Right ventricle myocardium superior (tissue), 1 donor: ENCODE data around the gene EFNA5. TPM values are rescaled to one million over a fixed set of nuclear protein-coding genes. Genes with fewer than 3 reads are reported as not detected.
A peak's percentile ranks its signal among the peaks of the same experiment; 100 is the strongest.

Source experiments
- ATAC-seq: fragments of 200-7000 bp; cut with Tn5 transposase; one replicate; pipeline ENCODE4 v1.9.1; 2020; ENCODE audit warnings: mild to moderate bottlenecking; ENCODE audit not compliant: poor library complexity
- DNase-seq: peaks from one replicate; pipeline ENCODE4 v3.0.0-alpha.2; 2020
- intact Hi-C: fragments of 100-400 bp; cut with DNase I; formaldehyde crosslinking; loops from one replicate; pipeline ENCODE4 v1.11.2; 2022
- total RNA-seq: library from RNA; stranded (reverse); fragmentation: NEBNext Ultra II Directional; extraction: Animal tissue kit (Norgen Biotek cat#: 25700); gene quantifications from one replicate; pipeline ENCODE4 v1.2.1, GENCODE V29; 2021
- donor health status: DM: no; HTN: yes; CAD: no; lungs with severe emphysema.

EFNA5 gene
- total RNA-seq, 1 donor from 2014 or later, result 25.7 TPM

GRCh38 chr5:107674655-107675054 is 3.9 kb upstream of the EFNA5 start:
- intact Hi-C loops, result loop anchor here (5.0 to 10.0 kb wide), 2 partner anchors 290 to 572 kb away; no protein-coding TSS in a partner anchor
- DNase-seq, result no peak
- ATAC-seq, result no peak

GRCh38 chr5:107673368-107674136 is 2.8 kb upstream of the EFNA5 start:
- peak; percentile 59 for ATAC-seq
- intact Hi-C loops, result loop anchor here (5.0 to 10.0 kb wide), 2 partner anchors 289 to 571 kb away; no protein-coding TSS in a partner anchor
- peak; percentile 87 for DNase-seq

GRCh38 chr5:107673039-107673367 is 2.3 kb upstream of the EFNA5 start:
- intact Hi-C loops, result loop anchor here (5.0 to 10.0 kb wide), 2 partner anchors 288 to 571 kb away; no protein-coding TSS in a partner anchor
- no peak for DNase-seq
- ATAC-seq, result no peak

GRCh38 chr5:107672211-107673038 is 1.7 kb upstream of the EFNA5 start:
- DNase-seq (peak; percentile 83), ATAC-seq (peak; percentile 77)
- intact Hi-C loops, result loop anchor here (5.0 to 10.0 kb wide), 2 partner anchors 288 to 570 kb away; no protein-coding TSS in a partner anchor

GRCh38 chr5:107671742-107672210 is 1.0 kb upstream of the EFNA5 start:
- ATAC-seq (peak; percentile 1), DNase-seq (no peak)
- intact Hi-C loops, result loop anchor here (5.0 to 10.0 kb wide), 2 partner anchors 287 to 569 kb away; no protein-coding TSS in a partner anchor

GRCh38 chr5:107670087-107670931 is 428 bp downstream of the EFNA5 start:
- ATAC-seq (peak; percentile 3), DNase-seq (peak; percentile 51)
- intact Hi-C loops, result loop anchor here (5.0 to 10.0 kb wide), 2 partner anchors 286 to 568 kb away; no protein-coding TSS in a partner anchor

GRCh38 chr5:107669096-107670031 is 1.4 kb downstream of the EFNA5 start:
- ATAC-seq (peak; percentile 28), DNase-seq (peak; percentile 68)
- intact Hi-C loops, result loop anchor here (5.0 to 10.0 kb wide), 2 partner anchors 285 to 567 kb away; no protein-coding TSS in a partner anchor

GRCh38 chr5:107668154-107669095 is 2.3 kb downstream of the EFNA5 start:
- intact Hi-C loops, result no loop called here
- ATAC-seq (no peak), DNase-seq (no peak)

GRCh38 chr5:107666051-107666655 is 4.6 kb downstream of the EFNA5 start:
- DNase-seq, result no peak
- intact Hi-C loops, result no loop called here
- ATAC-seq, result no peak

- intact Hi-C loops, result no loop called here
- DNase-seq, result no peak
- ATAC-seq, result no peak
Measured at GRCh38 chr5:107665036-107665570, 5.6 kb downstream of the EFNA5 start.

- intact Hi-C loops, result no loop called here
- DNase-seq (no peak), ATAC-seq (no peak)
Measured at GRCh38 chr5:107663697-107664096, 7.0 kb downstream of the EFNA5 start.

- DNase-seq, result no peak
- intact Hi-C loops, result no loop called here
- ATAC-seq, result no peak
Measured at GRCh38 chr5:107661650-107662044, 9.1 kb downstream of the EFNA5 start.

GRCh38 chr5:107661038-107661649 is 9.6 kb downstream of the EFNA5 start:
- DNase-seq (no peak), ATAC-seq (no peak)
- intact Hi-C loops, result no loop called here

- DNase-seq (no peak), ATAC-seq (no peak)
- intact Hi-C loops, result no loop called here
Measured at GRCh38 chr5:107658528-107658927, 12.2 kb downstream of the EFNA5 start.

GRCh38 chr5:107655831-107656230 is 14.9 kb downstream of the EFNA5 start:
- DNase-seq, result no peak
- intact Hi-C loops, result no loop called here
- ATAC-seq, result peak; percentile 8
